Measurements from ENCODE around the gene ATXN1.

The ATXN1 gene

DNA sequence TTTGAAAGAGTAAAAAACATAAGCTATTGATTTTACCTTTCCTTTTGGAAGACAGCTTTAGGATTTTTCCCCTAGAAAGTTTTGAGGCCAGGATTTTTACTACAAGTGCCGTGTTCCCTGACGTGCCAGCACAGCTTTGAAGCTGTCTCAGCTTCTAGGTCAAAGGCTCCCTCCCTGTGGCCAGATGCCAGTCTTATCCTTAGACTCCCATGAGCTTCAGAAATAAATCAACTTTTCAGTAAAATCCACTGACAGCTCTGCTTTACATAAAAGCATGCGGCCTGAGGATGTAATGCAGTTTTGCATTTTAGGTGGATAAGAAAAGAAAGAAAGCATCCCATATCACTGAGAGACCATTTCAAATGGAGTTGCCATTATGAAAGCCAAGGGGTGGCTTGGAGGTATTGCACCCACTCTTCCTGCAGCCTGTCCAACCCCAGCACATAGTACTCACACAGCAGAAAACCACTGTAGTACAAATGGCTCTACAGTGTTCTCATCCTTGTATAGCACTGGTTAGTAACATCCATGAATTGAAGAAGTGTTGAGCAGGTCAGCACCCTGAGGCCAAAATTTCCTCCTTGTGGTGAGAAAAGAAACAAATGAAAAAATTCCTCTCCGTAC, 15.2 kb upstream of the ATXN1 start:
- ATAC-seq (ENCODE audit: low read depth) (peak; percentile 35; the same call in 1 of the 3 replicates), DNase-seq (ENCODE audit: low spot score) (no peak)
- TF ChIP-seq, protein P1, sequence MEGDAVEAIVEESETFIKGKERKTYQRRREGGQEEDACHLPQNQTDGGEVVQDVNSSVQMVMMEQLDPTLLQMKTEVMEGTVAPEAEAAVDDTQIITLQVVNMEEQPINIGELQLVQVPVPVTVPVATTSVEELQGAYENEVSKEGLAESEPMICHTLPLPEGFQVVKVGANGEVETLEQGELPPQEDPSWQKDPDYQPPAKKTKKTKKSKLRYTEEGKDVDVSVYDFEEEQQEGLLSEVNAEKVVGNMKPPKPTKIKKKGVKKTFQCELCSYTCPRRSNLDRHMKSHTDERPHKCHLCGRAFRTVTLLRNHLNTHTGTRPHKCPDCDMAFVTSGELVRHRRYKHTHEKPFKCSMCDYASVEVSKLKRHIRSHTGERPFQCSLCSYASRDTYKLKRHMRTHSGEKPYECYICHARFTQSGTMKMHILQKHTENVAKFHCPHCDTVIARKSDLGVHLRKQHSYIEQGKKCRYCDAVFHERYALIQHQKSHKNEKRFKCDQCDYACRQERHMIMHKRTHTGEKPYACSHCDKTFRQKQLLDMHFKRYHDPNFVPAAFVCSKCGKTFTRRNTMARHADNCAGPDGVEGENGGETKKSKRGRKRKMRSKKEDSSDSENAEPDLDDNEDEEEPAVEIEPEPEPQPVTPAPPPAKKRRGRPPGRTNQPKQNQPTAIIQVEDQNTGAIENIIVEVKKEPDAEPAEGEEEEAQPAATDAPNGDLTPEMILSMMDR (IDR thresholded peaks at IDR 0.05; ENCODE audit: poor library complexity, severe bottlenecking) = no peak
- Histone ChIP-seq H3K27ac (ENCODE audit: poor library complexity, severe bottlenecking) (no peak overlapping the region), H3K4me3 (ENCODE audit: severe bottlenecking) (no peak overlapping the region), H3K27me3 (ENCODE audit: insufficient read depth, poor library complexity, severe bottlenecking) (no peaks in the 10 kb centered on the region), H3K36me3 (ENCODE audit: low read depth) (no peaks in the 10 kb centered on the region), H3K4me1 (ENCODE audit: insufficient read depth, poor library complexity, severe bottlenecking) (peaks cover 8% of the 10 kb centered on the region), H3K9me3 (ENCODE audit: severe bottlenecking) (no peaks in the 10 kb centered on the region)

DNA sequence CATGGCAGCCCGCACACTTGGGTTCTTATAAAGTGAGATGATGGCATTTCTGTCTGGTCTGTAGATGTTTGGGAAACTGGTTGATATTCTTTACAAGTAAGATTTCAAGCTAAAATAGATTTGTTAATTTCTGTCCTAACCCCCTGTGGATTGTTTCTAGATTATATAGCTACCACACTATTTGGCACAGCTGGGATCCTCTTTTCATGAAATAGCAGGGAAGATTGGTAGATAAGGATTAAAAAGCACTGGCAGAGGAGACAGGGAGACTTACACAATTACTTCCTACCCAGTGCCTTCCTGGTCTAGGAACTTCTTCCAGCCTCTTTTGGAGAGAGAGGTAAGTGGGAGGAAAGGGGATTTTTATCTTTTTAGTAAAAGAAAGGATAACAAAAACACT, 13.2 kb upstream of the ATXN1 start:
- H3K4me1 ChIP-seq (ENCODE audit: insufficient read depth, poor library complexity, severe bottlenecking) = peaks cover 26% of the 10 kb centered on the region
- no peak for DNase-seq (ENCODE audit: low spot score)
- TF ChIP-seq, protein P1 (IDR thresholded peaks at IDR 0.05; ENCODE audit: poor library complexity, severe bottlenecking) = no peak
- H3K4me3 ChIP-seq (ENCODE audit: severe bottlenecking) = no peak overlapping the region
- no peak for ATAC-seq (ENCODE audit: low read depth)
- no peaks in the 10 kb centered on the region for H3K36me3 ChIP-seq (ENCODE audit: low read depth)
- no peaks in the 10 kb centered on the region for H3K27me3 ChIP-seq (ENCODE audit: insufficient read depth, poor library complexity, severe bottlenecking)
- H3K27ac ChIP-seq (ENCODE audit: poor library complexity, severe bottlenecking) = no peak overlapping the region
- H3K9me3 ChIP-seq (ENCODE audit: severe bottlenecking) = no peaks in the 10 kb centered on the region

DNA sequence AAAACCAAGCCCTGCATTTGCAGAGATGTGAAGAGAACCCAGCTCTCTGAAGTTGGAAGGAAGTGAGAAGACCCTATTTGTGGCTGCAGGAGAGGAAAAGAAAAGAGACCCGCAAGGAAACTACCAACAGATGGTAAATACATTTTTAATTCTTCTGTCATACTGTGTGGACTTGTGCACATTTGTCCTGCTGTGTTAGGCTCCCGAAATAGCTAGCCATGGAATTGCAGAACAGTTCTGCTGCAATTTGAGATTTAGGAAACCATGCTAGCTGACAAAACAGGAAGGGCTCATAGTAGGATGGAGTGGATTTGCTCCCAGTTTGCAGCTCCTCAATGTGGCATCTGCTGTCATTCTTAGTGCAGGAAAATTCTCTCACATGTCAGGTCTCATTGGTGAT, 12.1 kb upstream of the ATXN1 start:
- H3K27ac ChIP-seq (ENCODE audit: poor library complexity, severe bottlenecking) = no peak overlapping the region
- no peak for DNase-seq (ENCODE audit: low spot score)
- no peaks in the 10 kb centered on the region for H3K9me3 ChIP-seq (ENCODE audit: severe bottlenecking)
- H3K36me3 ChIP-seq (ENCODE audit: low read depth) = no peaks in the 10 kb centered on the region
- no peak overlapping the region for H3K4me3 ChIP-seq (ENCODE audit: severe bottlenecking)
- TF ChIP-seq, protein P1 (IDR thresholded peaks at IDR 0.05; ENCODE audit: poor library complexity, severe bottlenecking) = no peak
- H3K4me1 ChIP-seq (ENCODE audit: insufficient read depth, poor library complexity, severe bottlenecking) = peaks cover 28% of the 10 kb centered on the region
- ATAC-seq (ENCODE audit: low read depth) = no peak
- H3K27me3 ChIP-seq (ENCODE audit: insufficient read depth, poor library complexity, severe bottlenecking) = no peaks in the 10 kb centered on the region

DNA sequence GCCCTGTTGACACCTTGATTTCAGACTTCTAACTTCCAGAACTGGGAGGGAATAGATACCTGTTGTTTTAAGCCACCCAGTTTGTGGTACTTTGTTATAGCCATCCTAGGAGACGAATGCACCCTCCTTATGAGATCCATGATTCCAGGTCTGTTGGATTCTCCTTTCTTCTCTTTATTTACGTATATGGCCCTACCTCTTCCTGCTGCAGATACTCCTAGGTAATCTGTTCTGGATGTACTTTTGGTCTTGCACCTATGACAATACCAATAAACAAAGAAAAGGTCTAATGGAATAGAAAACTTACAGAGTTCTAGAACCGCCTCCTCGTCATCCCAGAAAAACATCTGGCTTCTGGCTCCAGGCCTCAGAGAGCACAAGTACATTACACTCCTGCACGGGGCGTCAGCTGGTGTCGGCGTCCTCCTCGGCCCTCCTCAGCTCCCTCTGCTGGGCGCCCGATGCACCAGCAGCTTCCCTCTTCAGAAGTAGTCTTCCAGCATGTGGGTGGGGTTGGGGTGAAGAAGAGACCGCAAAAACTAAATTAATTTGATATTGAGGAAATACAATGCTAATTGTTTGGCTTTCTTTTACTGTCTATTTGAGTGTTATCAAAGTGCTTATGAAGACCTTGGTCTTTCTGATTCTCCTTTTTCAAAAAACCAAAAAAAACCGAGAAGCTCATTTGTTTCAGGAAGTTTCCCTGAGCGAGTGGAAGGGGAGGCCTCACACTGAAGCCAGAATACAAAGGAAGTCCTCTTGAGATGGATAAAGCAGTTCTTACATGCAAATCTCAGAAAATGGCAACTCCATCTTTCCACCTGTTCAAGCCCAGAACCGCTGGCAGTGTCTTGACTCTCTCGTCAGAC, 9.7 kb upstream of the ATXN1 start:
- Histone ChIP-seq H3K36me3 (ENCODE audit: low read depth) (no peaks in the 10 kb centered on the region), H3K4me1 (ENCODE audit: insufficient read depth, poor library complexity, severe bottlenecking) (peaks cover 51% of the 10 kb centered on the region), H3K27ac (ENCODE audit: poor library complexity, severe bottlenecking) (peak overlapping the region; percentile 91), H3K4me3 (ENCODE audit: severe bottlenecking) (no peak overlapping the region), H3K27me3 (ENCODE audit: insufficient read depth, poor library complexity, severe bottlenecking) (no peaks in the 10 kb centered on the region), H3K9me3 (ENCODE audit: severe bottlenecking) (no peaks in the 10 kb centered on the region)
- TF ChIP-seq, protein P1 (IDR thresholded peaks at IDR 0.05; ENCODE audit: poor library complexity, severe bottlenecking) = peak; percentile 77
- no peak for DNase-seq (ENCODE audit: low spot score)
- no peak for ATAC-seq (ENCODE audit: low read depth)

All from RWPE2 (cell line).